Activated CD8-positive, alpha-beta memory T cell treated with anti-CD3 and anti-CD28 coated beads, Interleukin-2, amount 50 U/mL, for 1 hour (primary cell): ENCODE measurements around the gene CDK15.
"Not testable (repeated sequence)": the region's sequence is repeated elsewhere in the genome, so short reads cannot be mapped to it uniquely, and the experiment has no call there.

Experiments
- DNase-seq: peaks from one replicate; pipeline ENCODE4 v3.0.0-alpha.2; 2020; ENCODE audit errors: extremely low read depth

The CDK15 gene

GRCh38 chr2:201830666-201831065, 24.3 kb downstream of the CDK15 start:
- no peak for DNase-seq

DNA sequence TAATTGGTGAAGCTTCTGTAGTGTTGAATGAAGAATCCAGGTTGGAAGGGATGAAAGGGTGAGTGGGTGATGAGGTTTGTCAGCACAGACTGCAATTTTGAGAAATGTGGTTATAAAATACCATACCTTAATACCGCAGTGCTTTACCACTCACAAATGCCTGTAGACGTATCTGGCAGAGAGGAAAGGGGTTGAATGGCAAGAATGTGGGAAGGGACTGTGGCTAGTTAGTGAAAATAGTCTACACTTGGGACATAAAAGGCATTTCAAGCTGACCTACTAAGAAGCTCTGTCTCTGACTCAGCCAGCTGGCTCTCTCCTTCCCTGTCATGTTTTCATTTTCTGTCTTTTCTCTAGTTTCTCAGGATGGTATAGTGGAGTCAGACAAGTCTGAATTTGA, 25.1 kb downstream of the CDK15 start:
- no peak for DNase-seq

GRCh38 chr2:201833781-201834180, 27.4 kb downstream of the CDK15 start:
- DNase-seq = no peak

- DNase-seq = no peak
Measured at GRCh38 chr2:201835066-201835465, 28.7 kb downstream of the CDK15 start.

GRCh38 chr2:201837391-201837790, 31.1 kb downstream of the CDK15 start:
- DNase-seq = no peak

DNA sequence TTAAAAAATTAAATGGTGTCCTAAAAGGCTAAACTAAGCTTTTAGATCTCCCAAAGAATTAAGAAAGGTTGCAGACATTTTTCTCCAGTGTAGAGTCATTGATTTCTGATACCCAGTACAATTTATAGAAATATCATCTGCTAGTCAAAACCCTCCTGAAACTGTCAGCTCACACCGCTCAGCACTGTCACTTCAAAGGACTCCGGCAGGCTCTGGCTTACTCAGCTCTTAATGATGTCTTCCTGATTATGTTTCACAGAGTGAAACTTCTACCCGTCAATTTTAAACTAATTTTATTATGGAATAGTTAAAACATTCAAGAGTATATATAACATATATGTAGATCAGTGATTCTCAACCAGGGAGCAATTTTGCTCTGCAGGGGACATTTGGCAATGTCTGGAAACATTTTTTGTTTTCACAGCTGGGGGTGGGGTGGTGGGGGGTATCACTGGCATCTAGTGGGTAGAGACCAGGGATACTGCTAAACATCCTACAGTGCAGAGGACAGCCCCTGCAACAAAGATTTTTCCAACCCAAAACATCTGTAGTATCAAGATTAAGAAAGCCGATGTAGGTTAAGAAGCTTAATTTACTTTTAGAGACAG, 31.6 kb downstream of the CDK15 start:
- no peak for DNase-seq

- DNase-seq = no peak
Measured at GRCh38 chr2:201839727-201840126, 33.4 kb downstream of the CDK15 start.

- no peak for DNase-seq
Measured at GRCh38 chr2:201840726-201841125, 34.4 kb downstream of the CDK15 start.

GRCh38 chr2:201842131-201842860, 36.0 kb downstream of the CDK15 start:
- DNase-seq = no peak

DNA sequence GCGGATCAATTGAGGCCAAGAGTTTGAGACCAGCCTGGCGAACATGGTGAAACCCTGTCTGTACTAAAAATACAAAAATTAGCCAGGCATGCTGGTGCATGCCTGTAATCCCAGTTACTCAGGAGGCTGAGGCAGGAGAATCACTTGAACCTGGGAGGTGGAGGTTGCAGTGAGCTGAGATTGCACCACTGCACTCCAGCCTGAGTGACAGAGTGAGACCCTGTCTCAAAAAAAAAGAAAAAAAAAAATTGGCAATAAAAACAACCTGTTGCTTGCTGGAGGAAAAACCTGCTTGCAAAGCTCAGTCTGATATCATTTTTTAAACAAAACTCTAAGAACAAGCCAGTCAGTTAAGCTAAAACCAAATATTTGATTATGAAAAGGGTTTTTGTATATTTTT, 38.6 kb downstream of the CDK15 start:
- not testable (repeated sequence) for DNase-seq

- no peak for DNase-seq
Measured at GRCh38 chr2:201847481-201847880, 41.1 kb downstream of the CDK15 start.

DNA sequence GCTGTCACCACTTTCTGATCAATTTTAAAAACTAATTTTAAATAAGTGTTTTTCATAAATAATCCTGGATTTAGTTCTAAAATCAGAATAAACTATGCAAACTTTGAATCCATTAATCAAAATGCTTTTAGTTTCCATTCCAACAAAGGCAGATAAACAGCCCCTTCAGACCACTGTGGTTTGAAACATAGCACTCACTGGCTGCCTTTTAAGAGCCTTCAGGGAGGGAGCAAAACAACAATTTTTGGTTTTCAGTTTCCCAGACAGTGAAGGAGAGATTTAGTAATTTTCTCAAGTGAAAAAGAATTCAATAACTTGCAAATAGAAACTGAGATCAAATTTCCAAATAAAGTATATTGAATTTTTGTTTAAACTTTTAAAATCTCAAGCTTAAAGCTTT, 46.1 kb downstream of the CDK15 start:
- no peak for DNase-seq

DNA sequence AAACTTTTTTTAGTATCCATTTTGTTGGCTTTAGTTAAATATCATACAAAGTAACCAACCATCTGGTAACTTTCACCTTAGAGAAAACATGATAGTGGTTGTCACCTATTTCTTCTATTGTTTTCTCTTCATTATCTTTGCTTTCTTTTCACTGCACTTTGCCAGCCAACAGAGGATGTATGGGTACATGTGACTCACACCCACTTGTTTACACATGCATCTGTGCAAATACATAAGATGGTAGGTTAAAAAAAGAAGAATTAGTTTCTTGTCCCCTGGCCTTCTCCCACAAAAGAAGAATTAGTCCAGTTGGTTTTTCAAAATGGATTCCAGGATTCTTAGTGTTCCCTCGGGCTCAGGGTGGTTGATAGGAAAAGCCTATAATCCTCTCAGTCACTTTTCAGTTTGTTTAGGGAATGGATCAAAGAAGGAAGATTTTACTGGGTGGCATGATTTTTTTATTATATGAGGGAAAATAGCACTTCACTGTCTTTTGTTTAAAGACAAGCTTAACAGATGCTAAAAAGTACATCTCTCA, 46.6 kb downstream of the CDK15 start:
- no peak for DNase-seq

GRCh38 chr2:201854221-201854801, 48.0 kb downstream of the CDK15 start:
- DNase-seq = no peak

DNA sequence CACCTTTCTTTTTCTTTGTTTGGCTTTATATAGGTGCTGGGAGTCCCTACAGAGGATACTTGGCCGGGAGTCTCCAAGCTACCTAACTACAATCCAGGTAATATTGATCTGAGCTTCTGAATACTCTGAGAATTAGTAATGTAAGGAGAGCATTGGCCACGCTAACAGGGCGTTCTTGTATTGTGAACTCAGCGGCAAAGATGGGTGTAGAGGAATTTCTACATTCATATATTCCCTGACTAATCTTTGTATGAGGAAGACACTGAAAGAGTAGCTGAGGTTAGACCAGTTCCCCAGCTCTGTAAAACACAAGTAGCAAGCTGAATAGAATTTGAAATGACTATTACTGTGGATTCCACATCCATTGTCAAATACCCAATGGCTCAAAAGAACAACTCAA, 48.5 kb downstream of the CDK15 start:
- DNase-seq = no peak

DNA sequence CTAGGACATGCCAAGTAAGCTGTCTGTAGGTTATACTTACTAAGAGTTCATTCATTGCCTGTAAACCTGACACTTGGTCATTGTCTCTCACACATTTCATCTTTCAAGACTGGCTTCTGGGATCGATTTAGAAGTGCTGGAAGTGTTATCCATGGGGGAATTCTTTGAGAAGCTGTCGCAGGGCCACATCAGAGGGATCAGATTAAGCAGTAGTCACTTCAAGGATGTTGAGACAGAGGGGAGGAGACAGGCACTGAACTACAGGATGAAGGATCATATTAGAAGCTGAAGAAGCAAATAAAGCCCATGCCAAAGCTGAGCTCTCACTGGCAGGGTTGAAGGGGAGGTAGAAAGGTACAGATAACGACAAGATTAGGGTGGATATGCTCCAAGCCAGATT, 49.0 kb downstream of the CDK15 start:
- DNase-seq = no peak

DNA sequence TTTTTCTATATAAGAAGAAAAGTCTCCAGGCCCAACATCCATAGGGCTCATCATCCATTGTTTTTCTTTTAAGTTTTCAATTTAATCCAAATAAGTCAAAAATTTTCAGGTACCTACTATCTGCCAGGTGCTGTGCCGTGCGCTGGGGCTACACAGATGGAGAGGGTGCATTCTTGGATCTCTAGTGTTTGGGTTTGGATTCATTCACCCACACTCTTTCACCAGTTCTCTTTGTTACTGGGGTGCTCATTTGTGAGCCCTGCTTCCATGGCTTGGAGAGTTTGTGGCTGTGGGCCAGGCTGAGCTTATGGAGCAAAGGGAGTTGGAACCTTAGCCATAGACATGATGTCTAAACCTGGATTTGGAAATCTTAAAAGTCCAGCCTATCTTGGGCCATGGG, 51.0 kb downstream of the CDK15 start:
- no peak for DNase-seq

DNA sequence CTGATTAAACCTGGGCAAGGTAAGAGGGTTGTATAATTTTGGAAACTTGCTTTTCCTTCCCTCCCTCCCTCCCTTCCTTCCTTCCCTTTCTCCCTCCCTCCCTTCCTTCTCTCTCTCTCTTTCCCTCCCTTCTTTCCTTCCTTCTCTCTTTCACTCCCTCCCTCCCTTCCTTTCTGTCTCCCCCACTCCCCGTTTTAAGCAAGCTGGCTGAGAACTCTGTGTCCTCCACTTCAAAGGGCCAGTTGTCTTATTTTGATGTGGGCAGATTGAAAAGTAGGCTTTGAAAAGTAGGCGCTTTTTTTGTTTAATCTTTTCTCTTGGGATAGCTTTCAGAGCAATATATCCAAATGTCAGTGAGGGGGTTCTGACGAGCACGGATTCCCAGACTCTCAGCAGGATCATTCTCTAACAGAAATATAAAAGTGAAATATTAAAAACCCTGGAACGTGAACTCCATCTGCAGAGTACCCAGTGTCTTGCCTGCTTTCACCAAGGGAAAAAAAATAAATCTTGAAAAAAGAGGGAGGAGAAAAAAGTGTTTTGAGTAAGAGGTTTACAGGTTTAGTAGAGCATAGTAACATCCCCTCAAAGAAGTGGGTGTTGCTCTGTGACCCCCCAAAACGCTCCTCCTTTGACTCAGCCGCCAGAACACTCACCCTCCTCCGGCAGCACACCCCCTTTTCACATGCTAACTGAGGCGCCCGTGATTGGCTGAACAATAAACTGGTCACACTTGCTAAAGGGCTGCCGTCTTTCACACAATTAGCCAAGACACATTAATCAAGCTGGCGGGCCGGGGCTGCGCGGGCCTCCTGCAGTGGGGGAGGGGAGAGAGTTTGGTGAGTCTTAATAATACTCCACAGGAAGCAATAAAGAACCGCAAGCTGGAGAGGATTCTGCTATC, 52.2 kb downstream of the CDK15 start:
- DNase-seq = no peak

DNA sequence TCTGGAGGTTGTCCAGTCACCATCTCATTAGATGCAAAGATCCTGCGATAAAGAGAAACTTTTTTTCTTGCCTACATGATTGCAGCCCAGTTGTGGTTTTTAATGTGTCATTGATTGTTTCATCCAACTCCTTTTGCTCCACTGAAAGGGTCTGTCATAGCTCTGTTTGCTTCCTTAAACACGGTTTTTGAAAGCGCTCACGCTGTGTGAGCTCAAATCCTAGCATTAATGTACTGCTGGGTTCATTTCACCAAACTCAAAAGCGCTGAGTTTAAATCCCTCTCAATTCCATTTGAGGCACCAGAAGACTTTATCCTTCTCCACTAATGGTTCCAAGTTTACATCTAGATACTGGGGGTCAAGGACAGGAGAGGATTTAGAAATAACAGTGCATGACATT, 53.6 kb downstream of the CDK15 start:
- DNase-seq = no peak

DNA sequence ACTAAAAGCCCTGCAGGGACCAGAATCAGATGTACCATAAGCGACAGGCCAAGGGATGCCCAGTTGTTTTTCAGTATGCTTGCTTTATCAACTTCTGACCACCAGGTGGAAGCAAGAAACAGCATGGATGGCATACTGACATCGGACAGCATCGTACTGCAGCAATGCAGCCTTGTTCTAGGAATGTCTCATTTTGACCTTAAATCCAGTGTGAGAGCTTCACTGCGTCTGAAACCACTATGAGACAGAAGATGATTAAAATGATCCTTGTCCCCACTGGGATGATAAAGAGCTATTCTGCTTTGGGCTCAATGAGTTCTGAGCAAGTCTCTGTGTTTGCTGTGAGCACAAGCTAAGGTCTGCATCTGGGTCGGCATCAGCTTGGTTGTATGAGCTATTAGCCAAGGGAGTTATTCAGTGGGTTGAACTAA, 54.3 kb downstream of the CDK15 start:
- no peak for DNase-seq

GRCh38 chr2:201862843-201863242, 56.5 kb downstream of the CDK15 start:
- DNase-seq = no peak
